Endothelial cell of umbilical vein (primary cell): ENCODE measurements around the gene SRGAP1.

Source experiments
- EZH2 ChIP-seq: IDR thresholded peaks from 2 replicates; pipeline ENCODE4 v1.6.1; 2012; ENCODE audit warnings: borderline replicate concordance, low read depth, mild to moderate bottlenecking, moderate library complexity, low read length, inconsistent platforms; ENCODE audit not compliant: severe bottlenecking
- FOS ChIP-seq: IDR thresholded peaks from 2 replicates; pipeline ENCODE4 v1.6.1; 2011; ENCODE audit warnings: mild to moderate bottlenecking, low read length, moderate library complexity, borderline replicate concordance; ENCODE audit not compliant: insufficient read depth
- GATA2 ChIP-seq: IDR thresholded peaks from 2 replicates; pipeline ENCODE4 v1.7.0; 2011; ENCODE audit warnings: low read depth, mild to moderate bottlenecking, moderate library complexity, mixed read lengths, low read length; ENCODE audit not compliant: insufficient read length, insufficient read depth
- JUN ChIP-seq: IDR thresholded peaks from 2 replicates; pipeline ENCODE4 v1.6.1; 2011; ENCODE audit warnings: borderline replicate concordance, low read depth; ENCODE audit not compliant: insufficient read length, insufficient read depth
- MAX ChIP-seq: IDR thresholded peaks from 2 replicates; pipeline ENCODE4 v1.6.1; 2011; ENCODE audit not compliant: insufficient read depth, insufficient read length
- MYC ChIP-seq: IDR thresholded peaks from one replicate; pipeline ENCODE4 v1.6.1; 2011; ENCODE audit warnings: mild to moderate bottlenecking, low read depth, low read length
- POLR2A ChIP-seq: IDR thresholded peaks from 2 replicates; pipeline ENCODE4 v1.6.1; 2012; ENCODE audit warnings: low read depth, mild to moderate bottlenecking, control low read depth, low read length
- POLR2AphosphoS5 ChIP-seq: IDR thresholded peaks from 2 replicates; pipeline ENCODE4 v1.6.1; 2012; ENCODE audit warnings: low read depth, mild to moderate bottlenecking, control low read depth, low read length, moderate library complexity; ENCODE audit not compliant: insufficient read depth
- TF ChIP-seq, protein P1 (sequence below), 2 donors: IDR thresholded peaks; 1 replicate in 1 of 2; 2 replicates in 1 of 2; pipeline ENCODE4 v1.5.1; 2011; ENCODE audit warnings: low read length in 2 of 2, mild to moderate bottlenecking in 2 of 2, moderate library complexity in 2 of 2, control low read depth in 1 of 2, inconsistent platforms in 1 of 2, low read depth in 1 of 2; ENCODE audit not compliant: insufficient read depth in 1 of 2; ENCODE audit errors: extremely low read depth in 1 of 2

GRCh38 chr12:64190140-64190539, 345.6 kb downstream of the SRGAP1 start:
- TF ChIP-seq POLR2A (no peak), FOS (no peak), POLR2AphosphoS5 (no peak), MYC (no peak), EZH2 (no peak), MAX (no peak), JUN (no peak), GATA2 (no peak)
- TF ChIP-seq, protein P1, sequence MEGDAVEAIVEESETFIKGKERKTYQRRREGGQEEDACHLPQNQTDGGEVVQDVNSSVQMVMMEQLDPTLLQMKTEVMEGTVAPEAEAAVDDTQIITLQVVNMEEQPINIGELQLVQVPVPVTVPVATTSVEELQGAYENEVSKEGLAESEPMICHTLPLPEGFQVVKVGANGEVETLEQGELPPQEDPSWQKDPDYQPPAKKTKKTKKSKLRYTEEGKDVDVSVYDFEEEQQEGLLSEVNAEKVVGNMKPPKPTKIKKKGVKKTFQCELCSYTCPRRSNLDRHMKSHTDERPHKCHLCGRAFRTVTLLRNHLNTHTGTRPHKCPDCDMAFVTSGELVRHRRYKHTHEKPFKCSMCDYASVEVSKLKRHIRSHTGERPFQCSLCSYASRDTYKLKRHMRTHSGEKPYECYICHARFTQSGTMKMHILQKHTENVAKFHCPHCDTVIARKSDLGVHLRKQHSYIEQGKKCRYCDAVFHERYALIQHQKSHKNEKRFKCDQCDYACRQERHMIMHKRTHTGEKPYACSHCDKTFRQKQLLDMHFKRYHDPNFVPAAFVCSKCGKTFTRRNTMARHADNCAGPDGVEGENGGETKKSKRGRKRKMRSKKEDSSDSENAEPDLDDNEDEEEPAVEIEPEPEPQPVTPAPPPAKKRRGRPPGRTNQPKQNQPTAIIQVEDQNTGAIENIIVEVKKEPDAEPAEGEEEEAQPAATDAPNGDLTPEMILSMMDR (IDR thresholded peaks at IDR 0.05; ENCODE audit: extremely low read depth in 1 of 2, insufficient read depth in 1 of 2, low read depth in 1 of 2, low read length in 2 of 2), result no peak
